GM21360 (cell line): ENCODE measurements around the gene JPH4.

Experiments used
- ATAC-seq: cut with Tn5 transposase; IDR thresholded peaks from one replicate; pipeline ENCODE4 v1.9.1; 2021; ENCODE audit warnings: mild to moderate bottlenecking, moderate library complexity; ENCODE audit not compliant: unreplicated experiment

The JPH4 gene

GRCh38 chr14:23564876-23565275, 13.7 kb downstream of the JPH4 start:
- ATAC-seq = no peak

- no peak for ATAC-seq
Measured at GRCh38 chr14:23564181-23564812, 14.3 kb downstream of the JPH4 start.

- no peak for ATAC-seq
Measured at GRCh38 chr14:23563473-23564180, 15.0 kb downstream of the JPH4 start.

- ATAC-seq = no peak
Measured at GRCh38 chr14:23562822-23563472, 15.6 kb downstream of the JPH4 start.

GRCh38 chr14:23561873-23562821, 16.4 kb downstream of the JPH4 start:
- no peak for ATAC-seq

GRCh38 chr14:23561259-23561658, 17.3 kb downstream of the JPH4 start:
- no peak for ATAC-seq

GRCh38 chr14:23559926-23560520, 18.6 kb downstream of the JPH4 start:
- no peak for ATAC-seq

GRCh38 chr14:23559010-23559925, 19.3 kb downstream of the JPH4 start:
- no peak for ATAC-seq

- no peak for ATAC-seq
Measured at GRCh38 chr14:23558346-23559009, 20.1 kb downstream of the JPH4 start.

GRCh38 chr14:23557946-23558345, 20.6 kb downstream of the JPH4 start:
- no peak for ATAC-seq

- no peak for ATAC-seq
Measured at GRCh38 chr14:23557521-23557920, 21.1 kb downstream of the JPH4 start.

- ATAC-seq = no peak
Measured at GRCh38 chr14:23556700-23557440, 21.7 kb downstream of the JPH4 start.

- peak; percentile 72 for ATAC-seq
Measured at GRCh38 chr14:23555882-23556699, 22.5 kb downstream of the JPH4 start, which contains the start of gene THTPA. Gene THTPA, plus strand, starts transcription at chr14:23556271. Its CDS starts 487 bp downstream, at chr14:23556758.

GRCh38 chr14:23555533-23555881, 23.1 kb downstream of the JPH4 start:
- no peak for ATAC-seq

- peak; percentile 43 for ATAC-seq
Measured at GRCh38 chr14:23551266-23552028, 27.1 kb downstream of the JPH4 start, which contains the start of gene ZFHX2. Gene ZFHX2, minus strand, starts transcription at chr14:23551765. Its CDS starts 16,440 bp downstream, at chr14:23535325.

- ATAC-seq = no peak
Measured at GRCh38 chr14:23550812-23551265, 27.8 kb downstream of the JPH4 start.
